ENCODE measurements around the gene HSPB7.

Gene HSPB7

DNA sequence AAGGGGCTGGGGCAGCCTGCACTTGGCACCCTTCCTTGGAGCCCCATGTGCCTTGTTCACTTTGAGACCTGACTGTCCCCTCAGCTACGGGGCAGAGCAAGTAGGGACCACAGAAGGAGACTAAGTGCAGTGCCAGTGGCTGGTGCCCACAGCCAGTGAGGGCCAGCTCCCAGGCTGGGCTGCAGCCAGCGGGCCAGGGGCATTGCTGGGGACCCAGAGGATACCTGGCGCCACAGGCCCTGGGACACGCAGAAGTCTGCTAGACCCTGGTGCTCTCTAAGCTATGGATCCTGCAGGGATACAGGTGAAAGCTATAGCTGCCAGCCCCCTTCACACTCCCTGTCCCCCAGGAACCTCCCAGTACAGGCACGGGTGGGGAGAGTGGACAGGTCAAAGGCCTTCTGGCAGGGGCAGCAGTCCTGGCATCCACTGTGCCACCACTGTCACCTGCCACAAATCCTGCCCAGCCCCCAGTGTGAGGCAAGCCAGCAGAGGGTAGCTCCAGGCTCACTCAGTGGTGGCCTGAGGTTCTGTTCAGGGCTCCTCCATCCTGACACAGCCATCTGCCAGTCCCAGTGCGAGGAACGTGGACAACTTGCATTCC is 5.3 kb upstream of the HSPB7 start:
- TF ChIP-seq, protein P1, sequence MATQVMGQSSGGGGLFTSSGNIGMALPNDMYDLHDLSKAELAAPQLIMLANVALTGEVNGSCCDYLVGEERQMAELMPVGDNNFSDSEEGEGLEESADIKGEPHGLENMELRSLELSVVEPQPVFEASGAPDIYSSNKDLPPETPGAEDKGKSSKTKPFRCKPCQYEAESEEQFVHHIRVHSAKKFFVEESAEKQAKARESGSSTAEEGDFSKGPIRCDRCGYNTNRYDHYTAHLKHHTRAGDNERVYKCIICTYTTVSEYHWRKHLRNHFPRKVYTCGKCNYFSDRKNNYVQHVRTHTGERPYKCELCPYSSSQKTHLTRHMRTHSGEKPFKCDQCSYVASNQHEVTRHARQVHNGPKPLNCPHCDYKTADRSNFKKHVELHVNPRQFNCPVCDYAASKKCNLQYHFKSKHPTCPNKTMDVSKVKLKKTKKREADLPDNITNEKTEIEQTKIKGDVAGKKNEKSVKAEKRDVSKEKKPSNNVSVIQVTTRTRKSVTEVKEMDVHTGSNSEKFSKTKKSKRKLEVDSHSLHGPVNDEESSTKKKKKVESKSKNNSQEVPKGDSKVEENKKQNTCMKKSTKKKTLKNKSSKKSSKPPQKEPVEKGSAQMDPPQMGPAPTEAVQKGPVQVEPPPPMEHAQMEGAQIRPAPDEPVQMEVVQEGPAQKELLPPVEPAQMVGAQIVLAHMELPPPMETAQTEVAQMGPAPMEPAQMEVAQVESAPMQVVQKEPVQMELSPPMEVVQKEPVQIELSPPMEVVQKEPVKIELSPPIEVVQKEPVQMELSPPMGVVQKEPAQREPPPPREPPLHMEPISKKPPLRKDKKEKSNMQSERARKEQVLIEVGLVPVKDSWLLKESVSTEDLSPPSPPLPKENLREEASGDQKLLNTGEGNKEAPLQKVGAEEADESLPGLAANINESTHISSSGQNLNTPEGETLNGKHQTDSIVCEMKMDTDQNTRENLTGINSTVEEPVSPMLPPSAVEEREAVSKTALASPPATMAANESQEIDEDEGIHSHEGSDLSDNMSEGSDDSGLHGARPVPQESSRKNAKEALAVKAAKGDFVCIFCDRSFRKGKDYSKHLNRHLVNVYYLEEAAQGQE (IDR thresholded peaks at IDR 0.05; ENCODE audit: insufficient read depth in 1 of 2, low read depth in 2 of 2, low read length in 2 of 2) = no peak
- TF ChIP-seq FOXP2 (optimal IDR thresholded peaks at IDR 0.05; ENCODE audit: borderline replicate concordance, extremely low read depth, extremely low read length, insufficient read depth) = no peak
- TF ChIP-seq POLR2AphosphoS5 (IDR thresholded peaks at IDR 0.05; ENCODE audit: low read depth, low read length) = no peak

DNA sequence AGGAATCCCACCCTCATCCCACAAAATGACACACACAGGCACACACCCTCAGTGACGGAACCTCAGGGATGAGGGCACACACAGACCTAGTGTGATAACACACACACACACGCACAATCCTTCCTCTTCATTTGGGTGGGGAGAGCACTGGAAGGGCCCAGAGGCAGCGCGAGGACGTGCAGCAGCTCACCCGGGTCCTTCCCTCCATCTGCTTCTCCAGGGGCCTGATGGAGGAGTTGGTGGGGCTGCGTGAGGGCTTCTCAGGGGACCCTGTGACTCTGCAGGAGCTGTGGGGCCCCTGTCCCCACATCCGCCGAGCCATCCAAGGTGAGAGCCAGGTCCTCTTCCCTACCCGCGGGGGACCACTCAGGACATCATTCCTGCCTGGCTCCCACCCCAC is 4.5 kb upstream of the HSPB7 start:
- TF ChIP-seq FOXP2 (optimal IDR thresholded peaks at IDR 0.05; ENCODE audit: borderline replicate concordance, extremely low read depth, extremely low read length, insufficient read depth) (no peak), TAF1 (IDR thresholded peaks at IDR 0.05; ENCODE audit: borderline replicate concordance, insufficient read depth, low read length) (no peak), POLR2AphosphoS5 (IDR thresholded peaks at IDR 0.05; ENCODE audit: low read depth, low read length) (no peak), SIN3A (IDR thresholded peaks at IDR 0.05; ENCODE audit: borderline replicate concordance, insufficient read depth, low read length) (no peak)
- TF ChIP-seq, protein P1 (IDR thresholded peaks at IDR 0.05; ENCODE audit: insufficient read depth in 1 of 2, low read depth in 2 of 2, low read length in 2 of 2) = no peak

DNA sequence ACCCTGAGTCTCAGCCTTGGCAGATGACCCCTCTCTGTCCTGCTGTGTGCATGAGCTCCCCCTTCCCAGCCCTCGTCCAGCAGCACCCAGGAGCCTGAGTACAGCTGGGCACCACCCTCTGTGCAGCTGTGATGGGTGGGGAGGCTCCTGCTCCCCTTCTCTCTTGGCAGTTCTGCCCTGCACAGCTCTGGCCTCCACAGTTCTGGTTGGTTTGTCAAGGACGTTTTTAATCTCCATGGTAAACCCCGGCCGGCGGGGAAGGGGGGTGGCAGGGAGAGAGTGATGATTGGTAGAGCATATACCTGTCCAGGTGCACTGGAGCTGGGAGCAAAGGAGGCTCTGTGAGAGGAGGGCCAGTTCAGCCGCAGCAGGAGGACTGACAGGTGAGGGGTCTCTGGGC is 3.8 kb upstream of the HSPB7 start, which contains the start of gene CLCNKA:
Gene CLCNKA, plus strand, starts transcription at position 356 of the 400 bp plus-strand sequence. CDS start 584 bp downstream, outside the sequence.
- no peak for TF ChIP-seq SIN3A (IDR thresholded peaks at IDR 0.05; ENCODE audit: borderline replicate concordance, insufficient read depth, low read length)
- TF ChIP-seq TAF1 (IDR thresholded peaks at IDR 0.05; ENCODE audit: borderline replicate concordance, insufficient read depth, low read length) = no peak
- TF ChIP-seq FOXP2 (optimal IDR thresholded peaks at IDR 0.05; ENCODE audit: borderline replicate concordance, extremely low read depth, extremely low read length, insufficient read depth) = no peak
- TF ChIP-seq, protein P1 (IDR thresholded peaks at IDR 0.05; ENCODE audit: insufficient read depth in 1 of 2, low read depth in 2 of 2, low read length in 2 of 2) = no peak
- TF ChIP-seq POLR2AphosphoS5 (IDR thresholded peaks at IDR 0.05; ENCODE audit: low read depth, low read length) = no peak

DNA sequence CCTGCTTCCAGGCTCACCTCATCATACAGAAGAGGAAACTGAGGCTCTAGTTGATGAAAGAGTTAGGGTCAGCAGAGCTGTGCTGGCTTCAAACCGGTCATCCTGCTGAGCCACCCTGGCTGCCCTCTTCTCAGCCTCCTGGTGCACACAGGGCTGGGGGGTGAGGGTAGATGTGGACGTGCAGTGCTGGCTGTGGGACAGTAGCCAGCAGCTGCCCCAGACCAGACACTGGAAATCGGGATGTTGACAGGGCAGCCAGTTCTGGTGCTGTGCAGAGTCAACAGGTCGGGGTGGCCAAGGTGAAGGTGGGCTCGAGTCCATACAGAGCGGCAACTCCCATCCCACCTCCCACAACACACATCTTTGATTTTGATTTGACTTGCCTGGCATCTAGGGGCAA is 2.5 kb upstream of the HSPB7 start:
- TF ChIP-seq POLR2AphosphoS5 (IDR thresholded peaks at IDR 0.05; ENCODE audit: low read depth, low read length) = no peak
- TF ChIP-seq, protein P1 (IDR thresholded peaks at IDR 0.05; ENCODE audit: insufficient read depth in 1 of 2, low read depth in 2 of 2, low read length in 2 of 2) = no peak
- no peak for TF ChIP-seq TAF1 (IDR thresholded peaks at IDR 0.05; ENCODE audit: borderline replicate concordance, insufficient read depth, low read length)
- no peak for TF ChIP-seq FOXP2 (optimal IDR thresholded peaks at IDR 0.05; ENCODE audit: borderline replicate concordance, extremely low read depth, extremely low read length, insufficient read depth)
- TF ChIP-seq SIN3A (IDR thresholded peaks at IDR 0.05; ENCODE audit: borderline replicate concordance, insufficient read depth, low read length) = no peak

Measured in PFSK-1 (cell line).